Activated CD8-positive, alpha-beta memory T cell treated with anti-CD3 and anti-CD28 coated beads, Interleukin-2, amount 50 U/mL, for 24 hours (primary cell): ENCODE results near the gene TSC2.
"Not testable (repeated sequence)": the region's sequence is repeated elsewhere in the genome, so short reads cannot be mapped to it uniquely, and the experiment has no call there.

Source experiments
- DNase-seq: peaks from one replicate; pipeline ENCODE4 v3.0.0-alpha.2; 2020; ENCODE audit errors: extremely low read depth

Gene TSC2

DNA sequence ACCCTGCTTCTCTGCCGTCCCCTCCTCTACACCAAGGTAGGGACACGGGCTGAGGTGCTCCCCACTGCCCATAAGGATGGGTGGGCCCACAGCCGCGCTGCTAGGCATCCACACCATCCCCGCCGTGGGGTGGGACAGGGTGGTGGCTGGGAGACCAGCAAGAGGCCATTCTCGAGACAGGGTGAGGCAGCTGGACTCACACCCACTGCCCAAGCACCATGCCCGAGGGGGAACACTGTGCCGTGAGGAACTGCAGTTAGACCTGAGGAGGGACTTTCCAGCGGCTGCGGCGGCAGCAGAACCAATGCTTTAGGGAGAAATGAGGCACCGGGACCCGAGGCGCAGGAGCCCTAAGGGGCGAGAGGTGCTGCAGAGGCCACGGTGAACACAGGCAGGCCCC, 74.6 kb downstream of the TSC2 start:
- DNase-seq = no peak

DNA sequence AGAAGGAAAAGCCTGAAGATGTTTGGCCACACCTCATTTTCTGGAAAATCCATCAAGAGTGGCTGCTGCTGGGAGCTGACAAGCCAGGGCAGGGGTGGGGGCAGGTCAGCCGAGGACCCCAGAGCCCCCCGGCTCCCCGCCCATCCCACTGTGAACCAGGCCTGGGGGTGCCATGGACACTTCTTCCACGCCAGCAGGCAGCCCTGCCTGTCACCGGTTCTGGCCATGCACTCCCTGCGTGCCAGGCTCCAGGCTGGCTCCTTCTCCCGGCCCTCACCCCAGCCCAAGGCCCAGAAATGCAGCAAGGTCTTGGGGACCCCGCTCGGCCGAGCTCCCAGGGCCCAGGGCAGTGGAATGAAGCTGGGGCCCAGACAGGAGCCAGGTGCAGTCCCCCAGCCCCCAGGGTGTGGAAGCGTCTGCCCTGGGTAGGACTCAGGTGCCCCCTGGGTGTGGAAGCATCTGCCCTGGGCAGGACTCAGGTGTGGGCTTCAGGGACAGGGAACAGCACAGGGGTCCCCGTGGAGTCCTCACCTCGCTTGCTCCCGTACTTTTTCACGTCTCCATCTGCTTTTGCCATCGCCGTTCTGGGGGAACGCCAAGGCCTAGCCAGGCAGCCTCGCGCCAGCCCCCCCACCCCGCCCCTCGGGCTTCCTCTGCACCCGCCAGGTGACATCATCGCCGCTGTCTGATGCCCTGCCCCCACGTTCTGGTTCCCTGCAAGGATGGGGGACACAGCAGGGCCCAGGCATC, 75.3 kb downstream of the TSC2 start:
- not testable (repeated sequence) for DNase-seq

DNA sequence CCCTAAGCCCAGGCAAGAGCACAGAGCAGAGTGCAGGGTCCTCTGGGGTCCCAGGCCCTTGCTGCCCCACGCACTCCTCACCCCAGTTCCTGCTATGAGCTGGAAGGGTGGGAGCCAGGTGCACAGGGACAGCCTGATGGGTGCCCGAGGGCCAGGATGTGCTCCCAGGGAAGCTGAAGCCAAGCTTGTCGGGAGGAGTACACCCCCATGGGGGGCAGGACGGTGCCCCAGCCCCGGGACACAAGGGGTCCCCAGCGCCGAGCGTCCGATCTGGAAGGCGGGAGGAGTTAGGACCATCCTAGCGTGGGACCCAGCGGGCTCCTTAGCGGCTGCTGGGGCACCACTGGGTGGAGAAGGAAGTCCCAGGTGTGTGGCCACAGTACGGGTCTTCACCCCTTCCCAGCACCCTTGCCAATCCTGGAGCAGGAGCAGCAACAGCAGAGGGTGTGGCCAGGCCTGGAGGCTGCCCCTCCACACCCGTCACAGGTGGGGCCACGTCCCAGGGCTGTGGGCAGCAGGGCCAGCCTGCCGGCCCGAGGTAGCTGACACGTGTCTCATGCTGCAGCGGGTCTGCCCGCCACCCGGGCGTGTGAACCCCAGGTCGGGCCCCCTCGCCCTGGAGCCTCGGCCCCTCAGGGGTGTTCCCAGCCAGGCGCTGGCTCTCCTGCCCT, 76.1 kb downstream of the TSC2 start:
- not testable (repeated sequence) for DNase-seq

DNA sequence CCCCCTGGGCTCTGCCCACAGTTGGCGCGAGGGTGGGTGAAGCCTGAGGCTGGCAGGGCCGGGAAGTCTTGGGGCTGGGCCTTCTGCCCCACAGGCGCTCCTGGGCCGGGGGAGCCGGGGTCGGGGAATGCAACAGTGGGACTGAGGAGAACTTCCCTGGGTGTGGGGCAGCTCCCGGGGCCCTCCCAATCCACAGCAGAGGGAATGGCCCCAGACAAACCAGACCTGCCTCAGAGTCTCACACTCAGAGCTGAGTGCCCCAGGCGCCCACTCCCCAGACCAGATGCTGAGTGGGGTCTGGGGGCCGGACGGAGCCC, 76.5 kb downstream of the TSC2 start:
- DNase-seq = not testable (repeated sequence)

DNA sequence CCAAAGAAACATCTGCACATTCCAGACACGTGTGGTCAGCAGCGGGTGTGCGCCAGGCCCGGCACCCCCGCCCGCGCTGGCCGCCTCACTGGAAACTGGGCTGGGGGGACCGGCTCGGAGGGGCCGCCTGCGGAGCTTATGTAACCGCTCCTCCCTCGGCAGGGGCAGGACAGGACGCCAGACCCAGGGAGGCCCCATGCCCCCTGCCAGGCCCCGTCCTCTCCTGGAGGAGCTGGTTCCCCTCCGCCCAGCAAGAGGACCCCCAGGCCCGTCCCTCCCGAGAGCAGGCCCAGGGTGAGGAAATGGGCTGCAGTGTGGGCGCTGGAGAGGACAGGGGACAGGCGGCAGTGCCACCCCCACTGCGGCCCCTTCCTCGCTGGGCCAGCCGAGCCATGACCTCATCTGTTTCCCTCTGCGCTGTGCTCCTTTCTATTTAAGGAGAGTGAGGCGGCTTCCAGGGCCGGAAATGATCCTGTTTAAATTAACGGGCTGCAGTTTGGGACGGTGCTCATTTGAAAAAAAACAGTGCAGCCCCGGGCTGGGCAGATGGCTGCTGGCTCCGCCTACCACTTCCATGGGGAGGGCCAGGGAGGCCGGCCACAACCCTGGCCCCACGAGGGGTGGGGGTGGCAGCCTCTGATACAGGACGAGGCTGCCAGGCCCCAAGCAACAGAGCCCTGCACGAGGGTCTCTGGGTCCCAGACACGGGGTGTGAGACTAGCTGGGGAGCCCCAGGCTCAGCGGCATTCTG, 77.1 kb downstream of the TSC2 start:
- not testable (repeated sequence) for DNase-seq

DNA sequence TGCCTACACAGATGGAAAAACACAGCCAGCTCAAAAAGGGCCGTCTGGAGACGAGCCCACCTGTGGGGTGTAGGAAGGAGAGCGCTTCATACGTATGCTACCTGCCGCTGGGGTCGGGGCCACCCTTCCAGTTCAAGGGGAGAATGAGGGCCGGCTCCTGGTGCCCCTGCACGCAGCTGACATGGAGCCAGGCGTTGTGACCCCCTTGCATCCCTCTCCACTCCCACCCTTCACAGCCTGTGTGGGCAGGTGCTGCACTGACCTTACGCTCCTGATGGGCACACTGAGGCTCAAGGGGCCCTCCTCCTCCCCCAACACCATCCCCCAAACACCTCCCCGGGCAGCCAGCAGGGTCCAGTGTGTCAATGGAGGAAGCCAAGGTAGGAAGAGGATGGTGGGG, 77.8 kb downstream of the TSC2 start:
- not testable (repeated sequence) for DNase-seq

DNA sequence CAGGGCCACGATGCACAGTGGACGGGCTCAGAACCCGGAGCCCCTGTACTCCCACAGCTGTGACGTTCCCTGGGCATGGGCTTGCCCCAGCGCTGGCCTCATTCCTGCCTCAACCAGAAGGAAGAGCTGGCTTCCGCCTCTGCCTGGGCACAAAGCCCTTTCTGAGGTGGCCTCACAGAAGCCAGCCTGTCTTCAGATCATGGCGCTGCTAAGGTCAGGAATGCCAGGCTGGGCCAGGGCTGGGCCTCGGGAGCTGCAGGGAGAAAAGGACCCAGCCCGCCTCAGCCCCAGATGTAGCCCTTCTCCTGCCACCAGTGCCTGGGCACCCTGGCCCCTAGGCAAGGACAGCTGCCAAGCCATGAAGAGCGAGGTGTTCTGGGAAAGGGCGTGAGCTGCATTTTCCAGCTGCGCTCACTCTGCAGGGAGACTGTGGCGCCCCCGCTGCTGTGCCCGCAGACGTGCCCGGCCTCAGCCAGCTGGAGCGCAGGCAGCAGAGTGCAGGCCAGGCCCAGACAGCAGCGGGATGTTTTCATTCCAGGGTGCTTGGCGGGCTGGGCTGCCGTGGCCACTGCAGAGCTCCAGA, 78.5 kb downstream of the TSC2 start:
- DNase-seq = not testable (repeated sequence)

DNA sequence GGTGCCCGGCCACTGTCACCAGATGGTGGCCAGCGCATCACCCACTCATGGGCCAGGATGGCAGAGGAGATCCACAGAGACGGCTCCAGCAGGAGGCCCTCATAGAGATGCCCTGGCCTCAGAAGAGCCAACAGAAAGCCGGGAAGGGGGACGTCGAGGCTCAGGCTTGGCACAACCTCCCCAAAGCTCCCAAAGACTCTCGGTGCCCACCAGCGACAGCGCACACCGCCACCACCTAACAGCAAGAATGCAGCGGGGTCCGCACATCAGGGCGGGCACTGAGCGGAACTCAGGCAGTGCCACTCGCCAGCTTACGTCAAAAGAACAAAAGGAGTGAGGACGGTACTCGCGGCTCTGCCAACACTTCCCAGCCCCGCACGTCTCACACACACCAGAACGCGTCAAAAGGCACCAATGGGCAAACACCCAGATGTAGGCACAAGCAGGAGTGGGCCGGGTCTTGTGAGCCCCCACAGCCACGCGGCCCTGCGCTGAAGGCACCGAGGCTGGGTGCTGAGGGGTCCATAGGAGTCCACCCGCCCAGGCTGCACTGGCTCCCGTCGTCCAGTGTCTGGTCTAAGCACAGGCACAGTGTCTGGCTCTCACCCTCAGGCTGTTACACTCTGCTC, 79.3 kb downstream of the TSC2 start:
- DNase-seq = not testable (repeated sequence)

DNA sequence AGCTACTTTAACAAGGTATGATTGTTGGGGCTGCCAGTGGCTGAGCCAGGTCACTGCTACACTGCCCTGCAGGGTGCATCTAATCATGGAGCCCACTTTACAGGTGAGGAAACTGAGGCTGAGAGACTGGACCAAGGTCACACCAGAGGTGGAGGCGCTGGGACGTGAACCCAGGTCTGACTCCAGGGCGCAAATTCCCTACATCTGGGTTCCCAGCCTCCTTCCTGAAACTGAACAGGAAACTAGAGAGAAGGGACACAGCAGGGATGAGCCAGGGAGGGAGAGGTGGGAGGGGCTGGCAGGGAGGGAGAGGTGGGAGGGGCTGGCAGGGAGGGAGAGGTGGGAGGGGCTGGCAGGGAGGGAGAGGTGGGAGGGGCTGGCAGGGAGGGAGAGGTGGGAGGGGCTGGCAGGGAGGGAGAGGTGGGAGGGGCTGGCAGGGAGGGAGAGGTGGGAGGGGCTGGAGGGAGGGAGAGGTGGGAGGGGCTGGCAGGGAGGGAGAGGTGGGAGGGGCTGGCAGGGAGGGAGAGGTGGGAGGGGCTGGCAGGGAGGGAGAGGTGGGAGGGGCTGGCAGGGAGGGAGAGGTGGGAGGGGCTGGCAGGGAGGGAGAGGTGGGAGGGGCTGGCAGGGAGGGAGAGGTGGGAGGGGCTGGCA, 80.0 kb downstream of the TSC2 start:
- not testable (repeated sequence) for DNase-seq

DNA sequence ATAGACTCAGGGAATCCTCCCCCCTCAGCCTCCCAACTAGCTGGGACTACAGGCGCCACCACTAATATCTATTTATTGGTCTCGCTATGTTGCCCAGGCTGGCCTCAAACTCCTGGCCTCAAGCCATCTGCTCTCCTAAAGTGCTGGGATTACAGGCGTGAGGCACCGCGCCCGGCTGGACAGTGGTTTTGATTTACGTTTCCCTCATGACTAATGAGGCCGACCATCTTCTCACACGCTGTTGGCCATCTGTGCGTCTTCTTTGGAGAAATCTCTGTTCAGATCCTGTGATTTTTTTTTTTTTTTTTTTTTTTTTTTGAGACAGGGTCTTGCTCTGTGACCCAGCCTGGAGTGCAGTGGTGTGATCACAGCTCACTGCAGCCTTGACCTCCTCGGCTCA, 81.5 kb downstream of the TSC2 start:
- not testable (repeated sequence) for DNase-seq

DNA sequence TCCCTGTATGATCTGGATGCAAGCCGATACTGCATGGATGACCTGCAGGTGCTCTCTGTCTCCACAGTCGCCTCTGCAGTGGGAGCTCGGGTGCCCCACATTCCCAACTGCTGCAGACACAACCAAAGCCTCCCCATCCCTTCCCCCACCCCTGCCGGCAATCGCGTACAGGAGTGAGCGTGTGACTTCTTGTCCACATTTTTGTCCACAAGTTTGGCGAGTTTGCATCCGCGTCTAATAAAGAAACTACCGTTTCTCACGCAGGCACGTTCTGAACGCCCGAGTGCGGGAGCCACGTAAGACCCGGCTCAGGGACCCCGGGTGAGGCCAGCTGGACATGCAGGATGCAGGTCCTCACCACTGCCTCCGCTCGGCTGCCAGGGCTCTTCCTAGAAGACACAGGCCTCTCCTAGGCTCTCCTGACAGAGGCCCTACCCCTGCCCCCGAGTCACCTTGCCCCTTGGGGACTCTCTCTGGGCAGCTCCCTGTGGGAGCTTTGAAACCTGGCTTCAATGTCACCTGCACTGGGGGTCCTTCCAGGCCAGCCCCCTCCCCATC, 82.2 kb downstream of the TSC2 start:
- not testable (repeated sequence) for DNase-seq

DNA sequence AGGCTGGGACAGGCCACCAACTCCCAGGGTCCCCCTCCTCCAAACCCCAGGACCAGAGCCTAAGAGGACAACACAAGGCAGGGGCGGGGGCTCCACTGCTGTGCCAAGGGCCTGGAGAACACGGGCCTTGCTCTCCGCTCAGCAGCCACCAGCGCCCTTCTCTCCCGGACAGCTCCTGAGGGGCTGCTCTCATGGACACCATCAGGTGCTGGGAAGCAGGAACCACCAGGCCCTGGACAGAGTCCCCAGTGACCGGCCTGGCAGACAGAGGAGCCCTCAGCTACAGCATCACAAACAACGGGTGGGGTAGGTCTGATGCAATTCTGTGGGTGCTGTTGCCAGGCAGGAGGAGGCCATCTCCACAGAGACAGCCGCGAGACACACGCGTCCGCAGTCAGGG, 86.0 kb downstream of the TSC2 start:
- DNase-seq = not testable (repeated sequence)

DNA sequence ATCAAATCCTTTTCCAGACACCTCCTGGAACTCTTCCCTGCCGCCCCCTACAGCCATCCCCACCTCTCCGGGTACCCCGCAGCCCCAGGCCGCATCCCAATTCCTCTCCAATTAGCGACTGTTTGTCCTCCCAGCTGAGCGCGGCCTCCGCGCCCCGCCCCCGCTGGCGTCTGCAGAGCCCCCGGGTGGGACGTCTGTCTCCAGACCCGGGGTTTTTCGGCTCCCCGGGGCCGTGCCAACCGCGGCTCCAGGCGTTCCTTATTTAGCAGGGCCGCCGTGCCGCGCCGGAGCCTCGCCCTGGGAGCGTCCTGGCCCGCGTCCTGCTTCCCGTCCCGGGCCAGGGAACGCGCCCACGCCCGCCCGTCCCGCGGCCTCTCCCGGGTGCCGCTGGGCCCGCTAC, 87.3 kb downstream of the TSC2 start:
- DNase-seq = not testable (repeated sequence)

DNA sequence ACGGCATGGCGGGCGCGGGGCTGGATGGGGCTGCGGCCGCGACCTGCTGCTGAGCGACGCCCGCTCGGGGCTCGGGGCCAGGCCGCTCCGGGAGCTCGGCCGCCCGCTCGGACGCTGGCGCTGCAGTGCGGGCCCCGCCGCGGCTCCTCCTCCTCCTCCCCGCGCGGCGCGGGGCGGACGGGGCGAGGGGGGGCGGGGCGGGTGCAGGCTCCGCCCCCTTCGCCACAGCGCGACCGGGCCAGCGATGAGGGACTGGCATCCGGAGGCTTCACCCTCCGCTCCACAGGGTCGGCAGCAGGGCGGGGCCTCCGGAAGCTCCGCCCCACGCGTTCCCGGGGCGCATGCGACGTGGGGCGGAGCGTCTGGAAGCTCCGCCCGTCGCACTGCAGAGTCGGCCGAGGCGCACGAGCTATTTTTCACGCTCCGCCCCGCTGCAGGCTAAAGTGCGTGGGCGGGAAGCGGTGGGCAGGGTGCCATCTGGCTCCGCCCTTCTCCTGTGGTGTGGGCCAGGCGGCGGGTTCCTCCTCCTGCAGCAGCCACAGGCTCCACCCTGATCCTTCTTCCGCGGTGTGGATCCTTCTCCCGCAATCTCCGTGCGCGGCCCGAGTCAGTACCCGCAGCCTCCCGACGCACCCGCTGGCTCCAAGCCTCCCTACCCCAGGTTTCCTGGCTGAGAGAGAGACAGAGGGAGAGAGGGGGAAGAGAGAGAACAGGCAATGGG, 88.1 kb downstream of the TSC2 start, which contains the start of gene PKD1:
Gene PKD1 (minus strand): TSS at position 129 of the 721 bp plus-strand sequence. CDS start 209 bp downstream, outside the sequence.
- DNase-seq = peak; percentile 91
